Smooth muscle cell of the pulmonary artery (primary cell): ENCODE measurements around the gene ADSS1. TPM values are rescaled to one million over a fixed set of nuclear protein-coding genes. Genes with fewer than 3 reads are reported as not detected.

Source experiments
- total RNA-seq: library from RNA; depleted of rRNA; stranded (reverse); fragments of >200 nt; gene quantifications from 2 replicates; pipeline ENCODE4 v1.2.3, GENCODE V29; 2014

ADSS1 gene
- 13.0 and 16.3 TPM in 2 replicates for total RNA-seq

DNA sequence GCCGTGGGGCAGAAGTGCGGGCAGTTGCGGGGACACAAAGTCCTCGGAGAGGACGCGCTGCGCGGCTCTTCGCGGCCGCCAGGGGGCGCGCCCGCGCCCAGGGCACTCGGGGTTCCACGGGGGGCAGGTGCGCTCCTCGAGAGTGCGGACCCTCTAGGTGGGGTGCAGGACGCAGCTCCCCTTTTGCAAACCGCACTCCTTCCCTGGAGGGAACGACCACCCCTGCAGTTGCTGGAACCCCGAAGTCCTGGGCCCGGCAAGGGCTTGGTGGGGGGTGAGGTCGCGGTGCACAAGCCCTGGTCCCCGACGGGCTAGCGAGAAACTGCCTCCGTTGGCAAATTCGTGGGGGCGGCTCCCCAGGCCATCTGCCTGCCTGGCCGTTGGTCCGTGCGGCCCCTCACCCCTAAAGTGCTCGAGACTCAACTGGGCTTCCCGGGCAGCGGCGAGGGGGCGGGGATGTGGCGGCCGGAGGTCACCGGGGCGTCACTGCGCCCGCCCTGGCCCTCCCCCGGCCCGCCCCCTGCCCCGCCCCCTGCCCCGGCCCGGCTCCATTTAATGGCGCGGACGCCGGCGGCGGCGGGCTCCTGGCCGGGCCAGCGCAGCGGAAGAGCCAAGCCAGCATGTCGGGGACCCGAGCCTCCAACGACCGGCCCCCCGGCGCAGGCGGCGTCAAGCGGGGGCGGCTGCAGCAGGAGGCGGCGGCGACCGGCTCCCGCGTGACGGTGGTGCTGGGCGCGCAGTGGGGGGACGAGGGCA is at the start of gene ADSS1:
TSS of gene ADSS1 (plus strand) at position 579 of the 756 bp plus-strand sequence. CDS start at position 621, 42 bp downstream.

GRCh38 chr14:104689109-104689880 is 34.7 kb upstream of the ADSS1 start, which contains the start of gene INF2:
TSS of gene INF2 (plus strand) at chr14:104689618. CDS start at chr14:104701366, 11,748 bp downstream.

GRCh38 chr14:104752735-104753527 is 28.9 kb downstream of the ADSS1 start, which contains the start of gene SIVA1:
TSS of gene SIVA1 (plus strand) at chr14:104753147. CDS start at chr14:104753202, 55 bp downstream.

DNA sequence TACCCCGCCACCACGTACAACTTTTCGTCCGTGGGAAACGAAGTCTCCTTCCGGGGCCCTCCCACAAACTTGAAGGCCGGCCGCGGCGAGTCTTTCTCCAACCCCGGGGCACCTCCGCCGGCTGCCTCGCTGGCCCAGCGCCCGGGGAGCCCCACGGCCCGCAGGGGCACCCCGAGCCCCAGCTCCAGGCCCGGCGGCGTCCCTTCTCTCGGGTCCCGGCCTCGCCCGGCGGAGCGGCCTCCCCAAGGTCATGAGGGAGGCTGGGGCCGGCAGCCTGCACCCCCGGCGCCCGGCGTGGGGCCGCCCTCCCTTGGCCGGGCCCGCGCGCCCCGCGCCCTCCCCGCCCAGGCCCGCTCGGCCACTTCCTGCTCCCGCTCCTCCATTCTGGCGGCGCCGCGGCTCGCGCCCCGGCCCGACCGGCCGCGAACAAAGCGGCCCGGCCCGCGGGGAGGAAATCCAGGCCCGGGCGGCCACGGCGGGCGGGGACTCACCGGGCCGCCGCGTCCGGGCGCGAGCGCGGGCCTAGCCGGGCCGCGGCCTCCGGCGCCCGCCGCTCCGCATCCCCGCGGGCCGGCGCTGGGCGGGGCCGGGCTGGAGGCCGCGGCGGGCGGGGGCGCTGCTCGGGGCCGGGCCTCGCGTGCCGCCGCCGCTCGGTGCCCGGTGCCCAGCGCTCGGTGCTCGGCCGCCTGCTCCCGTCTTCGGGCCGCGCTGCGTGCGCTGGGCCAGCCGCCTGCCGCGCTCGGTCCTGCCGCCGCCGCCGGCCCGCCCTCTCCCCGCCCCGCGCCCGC is 71.2 kb downstream of the ADSS1 start, which contains the start of gene AKT1:
TSS of gene AKT1 (minus strand) at position 756 of the 788 bp plus-strand sequence. CDS start 3,105 bp downstream, outside the sequence.

Other genes starting within 250 kb of the ADSS1 start
- not detected in 2 replicates for gene C14orf180, start 144.5 kb upstream of the ADSS1 start, total RNA-seq
- 0.07 TPM in 1 of 2 replicates, not detected in the other for gene TMEM179, start 119.5 kb upstream of the ADSS1 start, total RNA-seq
- gene INF2, start 34.6 kb upstream of the ADSS1 start, total RNA-seq = 82.4 and 103 TPM in 2 replicates
- gene SIVA1, start 28.9 kb downstream of the ADSS1 start, total RNA-seq = 35.9 and 47.0 TPM in 2 replicates
- 239 and 285 TPM in 2 replicates for gene AKT1, start 71.5 kb downstream of the ADSS1 start, total RNA-seq
- 2.7 and 5.8 TPM in 2 replicates for gene ZBTB42, start 76.9 kb downstream of the ADSS1 start, total RNA-seq
- 19.5 and 43.3 TPM in 2 replicates for gene CEP170B, start 141.0 kb downstream of the ADSS1 start, total RNA-seq
- gene PLD4, start 200.7 kb downstream of the ADSS1 start, total RNA-seq = 0.07 and 0.13 TPM in 2 replicates